ENCODE measurements around the gene CYB561. TPM values are rescaled to one million over a fixed set of nuclear protein-coding genes. Genes with fewer than 3 reads are reported as not detected.
A peak's percentile ranks its signal among the peaks of the same experiment; 100 is the strongest.

The CYB561 gene
- total and polyA plus RNA-seq, 9 of the 15 experiments (the other 6 are each of a cell fraction or from before 2014, with no cell fraction given): 4.0 to 30.8 (median 17.4) TPM

GRCh38 chr17:63431939-63432804 lies 13.9 kb downstream of the CYB561 start (continued):
- no peak for TF ChIP-seq BRF2 (IDR thresholded peaks at IDR 0.05; ENCODE audit: borderline replicate concordance, insufficient read depth, insufficient read length)
- TF ChIP-seq PHB2 (IDR thresholded peaks at IDR 0.05; ENCODE audit: low read depth): peak; percentile 68; the same call in 1 of the 2 replicates
- TF ChIP-seq ZMIZ1 (IDR thresholded peaks at IDR 0.05; ENCODE audit: low read depth in 2 of 2, low read length in 2 of 2): peak in 1 of 2 experiments; percentile 79; a peak in 2 of 4 replicates
- TF ChIP-seq NFIC (IDR thresholded peaks at IDR 0.05): peak; percentile 88
- TF ChIP-seq CREB5 (CRISPR knock-in tag; IDR thresholded peaks at IDR 0.05): 0 out of 2 replicates have a peak, but pooled peaks have one; percentile 44
- peak; percentile 79; the same call in 1 of the 2 replicates for TF ChIP-seq FOXM1 (IDR thresholded peaks at IDR 0.05; ENCODE audit: low read depth)
- TF ChIP-seq FOXM1 (CRISPR knock-in tag; IDR thresholded peaks at IDR 0.05; ENCODE audit: low read depth): no peak
- TF ChIP-seq NEUROD1 (IDR thresholded peaks at IDR 0.05; ENCODE audit: borderline replicate concordance, low read depth, low read length, partially characterized antibody): peak; percentile 85
- no peak for TF ChIP-seq ZNF707 (CRISPR knock-in tag; conservative IDR thresholded peaks at IDR 0.05)
- 0 out of 2 replicates have a peak, but pooled peaks have one; percentile 35 for TF ChIP-seq E2F3 (CRISPR knock-in tag; IDR thresholded peaks at IDR 0.05)
- TF ChIP-seq BMI1 (IDR thresholded peaks at IDR 0.05; ENCODE audit: low read length): no peak
- TF ChIP-seq FOXP4 (CRISPR knock-in tag; IDR thresholded peaks at IDR 0.05; ENCODE audit: borderline replicate concordance): no peak
- TF ChIP-seq ZNF766 (CRISPR knock-in tag; conservative IDR thresholded peaks at IDR 0.05): no peak; the same call in none of the 2 replicates
- TF ChIP-seq HDAC8 (tag; IDR thresholded peaks at IDR 0.05): 0 out of 2 replicates have a peak, but pooled peaks have one; percentile 40
- TF ChIP-seq TCFL5 (CRISPR knock-in tag; conservative IDR thresholded peaks at IDR 0.05): no peak
- TF ChIP-seq ZNF212 (CRISPR knock-in tag; IDR thresholded peaks at IDR 0.05): no peak
- TF ChIP-seq NR4A1 (CRISPR knock-in tag; IDR thresholded peaks at IDR 0.05): 0 out of 2 replicates have a peak, but pooled peaks have one; percentile 31
- peak; percentile 81 for TF ChIP-seq NR4A1 (tag; IDR thresholded peaks at IDR 0.05)
- TF ChIP-seq MYNN (IDR thresholded peaks at IDR 0.05): peak; percentile 88
- TF ChIP-seq MYNN (CRISPR knock-in tag; IDR thresholded peaks at IDR 0.05): no peak
